GM10266 (cell line): ENCODE measurements around the gene NECAP2.
"Not testable (repeated sequence)": the region's sequence is repeated elsewhere in the genome, so short reads cannot be mapped to it uniquely, and the experiment has no call there.

Experiments
- DNase-seq: peaks from one replicate; pipeline ENCODE4 v3.0.0; 2012; ENCODE audit errors: extremely low spot score
- TF ChIP-seq, protein P1 (sequence below): IDR thresholded peaks from 2 replicates; pipeline ENCODE4 v1.5.1; 2012; ENCODE audit warnings: mild to moderate bottlenecking, low read depth; ENCODE audit not compliant: control insufficient read depth, insufficient read depth; ENCODE audit errors: missing control alignments

Gene NECAP2

GRCh38 chr1:16478091-16478490, 37.6 kb downstream of the NECAP2 start:
- TF ChIP-seq, protein P1, sequence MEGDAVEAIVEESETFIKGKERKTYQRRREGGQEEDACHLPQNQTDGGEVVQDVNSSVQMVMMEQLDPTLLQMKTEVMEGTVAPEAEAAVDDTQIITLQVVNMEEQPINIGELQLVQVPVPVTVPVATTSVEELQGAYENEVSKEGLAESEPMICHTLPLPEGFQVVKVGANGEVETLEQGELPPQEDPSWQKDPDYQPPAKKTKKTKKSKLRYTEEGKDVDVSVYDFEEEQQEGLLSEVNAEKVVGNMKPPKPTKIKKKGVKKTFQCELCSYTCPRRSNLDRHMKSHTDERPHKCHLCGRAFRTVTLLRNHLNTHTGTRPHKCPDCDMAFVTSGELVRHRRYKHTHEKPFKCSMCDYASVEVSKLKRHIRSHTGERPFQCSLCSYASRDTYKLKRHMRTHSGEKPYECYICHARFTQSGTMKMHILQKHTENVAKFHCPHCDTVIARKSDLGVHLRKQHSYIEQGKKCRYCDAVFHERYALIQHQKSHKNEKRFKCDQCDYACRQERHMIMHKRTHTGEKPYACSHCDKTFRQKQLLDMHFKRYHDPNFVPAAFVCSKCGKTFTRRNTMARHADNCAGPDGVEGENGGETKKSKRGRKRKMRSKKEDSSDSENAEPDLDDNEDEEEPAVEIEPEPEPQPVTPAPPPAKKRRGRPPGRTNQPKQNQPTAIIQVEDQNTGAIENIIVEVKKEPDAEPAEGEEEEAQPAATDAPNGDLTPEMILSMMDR: no peak
- no peak for DNase-seq

DNA sequence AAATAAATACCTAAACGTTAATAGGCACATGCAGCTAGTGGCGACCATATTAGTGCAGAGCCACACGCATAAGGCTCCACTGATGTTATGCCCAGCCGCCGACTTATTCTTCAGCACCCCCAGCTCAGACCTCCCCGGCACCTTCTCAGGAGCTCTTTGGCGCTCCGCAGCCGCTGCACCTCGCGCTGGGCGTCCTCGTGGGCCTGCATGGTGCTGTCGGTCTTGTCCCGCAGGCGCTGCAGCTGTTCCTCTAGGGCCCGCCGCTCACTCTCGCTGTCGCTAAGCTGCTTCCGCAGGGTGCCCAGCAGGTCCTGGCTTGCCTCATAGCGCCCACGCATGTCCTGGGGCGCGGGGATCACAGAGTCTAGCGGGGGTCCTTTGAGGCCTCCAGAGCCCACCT, 42.6 kb downstream of the NECAP2 start:
- DNase-seq: not testable (repeated sequence)

DNA sequence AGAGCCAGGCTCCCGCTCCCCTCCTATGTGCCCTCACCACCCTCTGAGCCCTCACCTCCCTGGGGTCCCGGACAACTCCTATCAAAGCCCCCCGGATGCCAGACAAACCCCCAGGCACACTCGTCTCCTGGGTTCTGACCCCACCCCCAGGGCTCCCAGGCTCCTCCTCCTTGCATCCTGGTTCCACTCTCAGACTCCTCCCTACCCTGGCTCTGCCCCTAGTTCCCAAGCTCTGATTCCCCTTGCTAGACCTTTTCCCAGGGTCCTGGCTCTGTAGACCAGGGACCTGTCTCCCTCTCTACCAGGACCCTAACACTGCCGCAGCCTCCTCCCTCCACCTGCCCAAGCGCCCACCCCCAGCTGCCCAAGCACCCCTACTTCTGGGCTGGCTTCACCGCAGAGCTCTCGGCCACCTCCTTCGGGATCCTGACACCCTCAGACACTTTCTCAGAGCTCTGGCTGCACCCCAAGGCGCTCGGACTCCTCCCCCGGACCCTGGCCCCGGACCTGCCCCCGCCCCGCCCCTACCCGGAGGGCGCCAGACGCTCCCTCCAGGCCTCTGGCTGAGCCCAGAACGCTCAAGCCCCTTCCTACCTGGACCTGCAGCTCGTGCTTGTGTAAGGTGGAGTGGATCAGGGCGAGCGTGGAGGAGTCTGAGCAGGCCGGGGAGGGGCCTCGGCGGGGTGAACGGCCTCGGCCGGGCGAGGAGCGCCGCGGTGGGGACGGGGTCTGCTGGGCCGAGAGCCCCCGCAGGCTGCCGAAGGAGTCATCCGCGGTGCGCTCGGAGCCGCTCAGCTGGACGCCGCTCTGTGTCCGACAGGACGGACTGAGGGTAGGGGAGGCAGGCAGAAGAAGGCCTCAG, 43.3 kb downstream of the NECAP2 start:
- DNase-seq: not testable (repeated sequence)

GRCh38 chr1:16484501-16484835, 43.9 kb downstream of the NECAP2 start:
- no peak for DNase-seq
- TF ChIP-seq, protein P1: no peak

- DNase-seq: no peak
- TF ChIP-seq, protein P1: no peak
These were observed 44.4 kb downstream of the NECAP2 start for GRCh38 chr1:16484931-16485330.

DNA sequence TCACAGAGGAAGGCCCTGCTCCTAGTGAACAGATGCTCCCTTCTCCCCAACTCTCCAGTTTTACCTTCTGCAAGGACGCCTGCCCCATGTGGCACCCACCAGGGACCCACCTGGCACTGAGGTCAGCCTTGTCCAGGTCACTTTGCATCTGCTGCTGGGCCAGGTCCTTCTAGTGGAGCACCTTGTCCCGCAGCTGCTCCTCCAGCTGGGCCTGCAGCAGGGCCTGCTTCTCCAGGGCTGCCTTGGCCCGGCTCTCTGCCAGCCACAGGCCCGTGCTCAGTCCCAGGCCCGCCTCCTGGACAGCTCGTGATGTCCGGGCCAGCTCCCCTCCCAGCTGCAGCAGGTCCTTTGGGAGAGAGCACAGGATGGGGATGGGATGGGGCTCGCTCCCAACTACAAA, 45.8 kb downstream of the NECAP2 start:
- not testable (repeated sequence) for DNase-seq

- not testable (repeated sequence) for DNase-seq
These were observed 46.5 kb downstream of the NECAP2 start for GRCh38 chr1:16487011-16487410.

DNA sequence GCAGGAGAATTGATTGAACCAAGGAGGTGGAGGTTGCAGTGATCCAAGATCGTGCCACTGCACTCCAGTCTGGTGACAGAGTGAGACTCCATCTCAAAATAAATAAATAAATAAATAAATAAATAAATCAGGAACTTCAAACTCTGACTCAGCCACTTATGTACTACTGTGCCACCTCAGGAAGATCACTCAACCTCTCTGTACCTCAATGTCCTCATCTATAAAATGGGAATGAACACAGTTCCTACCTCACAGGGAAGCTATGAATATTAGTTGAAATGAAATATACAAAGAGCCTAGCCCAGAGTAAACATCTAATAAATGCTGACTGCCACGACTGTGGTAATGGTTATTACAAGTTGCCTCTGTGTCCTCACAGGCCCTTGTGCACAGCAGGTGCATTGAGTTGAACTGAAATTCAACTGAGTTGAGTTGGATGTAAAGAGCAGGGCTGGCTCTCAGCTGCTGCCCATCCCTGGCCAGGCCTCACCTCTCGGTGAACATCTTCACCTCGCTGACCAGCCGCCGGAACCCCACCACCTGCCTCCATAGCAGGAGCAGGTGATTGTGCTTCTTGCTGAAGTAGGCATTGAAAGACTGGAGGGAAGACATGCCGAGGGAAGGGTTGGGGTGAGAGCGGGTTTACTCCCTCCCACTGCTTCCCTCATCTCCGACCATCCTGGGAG, 48.8 kb downstream of the NECAP2 start:
- DNase-seq: not testable (repeated sequence)

- TF ChIP-seq, protein P1: no peak
- DNase-seq: no peak
These were observed 50.6 kb downstream of the NECAP2 start for GRCh38 chr1:16491056-16491675.

DNA sequence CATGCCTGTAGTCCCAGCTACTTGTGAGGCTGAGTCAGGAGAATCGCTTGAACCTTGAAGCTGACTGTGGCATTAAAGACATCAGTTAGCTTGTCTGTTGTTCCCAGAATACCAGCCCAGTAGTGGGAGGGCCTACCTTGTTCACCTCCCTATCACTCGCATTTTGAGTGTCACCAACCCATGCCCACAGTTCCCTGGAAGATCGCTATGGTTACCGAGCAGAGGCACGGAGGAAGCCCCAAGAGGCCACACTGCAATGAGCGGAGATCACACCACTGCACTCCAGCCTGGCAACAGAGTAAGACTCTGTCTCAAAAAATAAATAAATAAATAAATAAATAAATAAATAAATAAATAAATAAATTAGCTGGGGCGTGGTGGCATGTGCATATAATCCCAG, 52.4 kb downstream of the NECAP2 start:
- DNase-seq: not testable (repeated sequence)

DNA sequence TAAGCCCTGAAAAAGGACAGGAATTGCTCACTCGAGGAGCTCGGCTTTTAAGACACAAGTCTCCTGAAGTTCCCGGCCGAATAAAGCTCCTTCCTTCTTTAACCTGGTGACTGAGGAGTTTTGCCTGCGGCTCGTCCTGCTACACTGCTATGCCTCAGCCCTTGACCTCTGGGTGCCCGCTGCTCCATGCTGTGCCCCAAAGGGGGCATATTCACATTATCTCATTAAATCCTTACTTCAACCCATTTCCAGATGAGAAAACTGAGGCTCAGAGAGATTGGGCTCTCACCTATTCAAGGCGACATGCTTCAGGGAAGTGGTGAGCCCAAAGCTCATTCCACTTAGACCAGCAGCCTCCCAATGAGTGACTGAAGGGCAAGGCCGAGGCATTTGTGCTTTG, 53.2 kb downstream of the NECAP2 start:
- DNase-seq: not testable (repeated sequence)
